H1 (cell line): ENCODE results near the gene OOSP2. TPM values are rescaled to one million over a fixed set of nuclear protein-coding genes. Genes with fewer than 3 reads are reported as not detected.

Experiments
- ATF2 ChIP-seq: IDR thresholded peaks from 2 replicates; pipeline ENCODE4 v1.6.1; 2012; ENCODE audit warnings: low read length, inconsistent platforms
- CEBPB ChIP-seq: IDR thresholded peaks from 2 replicates; pipeline ENCODE4 v1.6.1; 2012; ENCODE audit warnings: low read depth, low read length
- CTBP2 ChIP-seq: IDR thresholded peaks from 2 replicates; pipeline ENCODE4 v1.7.0; 2011; ENCODE audit warnings: borderline replicate concordance, mild to moderate bottlenecking, moderate library complexity, mixed read lengths, low read length; ENCODE audit not compliant: insufficient read depth, insufficient read length
- EZH2 ChIP-seq: fragments of 200-600 bp; sonication (generic); IDR thresholded peaks from 2 replicates; pipeline ENCODE4 v1.7.1; 2012; ENCODE audit warnings: low read depth, mild to moderate bottlenecking, moderate library complexity, low read length, inconsistent platforms; ENCODE audit not compliant: severe bottlenecking
- JUND ChIP-seq: IDR thresholded peaks from 2 replicates; pipeline ENCODE4 v1.6.1; 2011; ENCODE audit warnings: mild to moderate bottlenecking, improper control_type of control experiment, low read length
- MAX ChIP-seq: IDR thresholded peaks from 2 replicates; pipeline ENCODE4 v1.6.1; 2012; ENCODE audit warnings: inconsistent platforms
- POLR2A ChIP-seq, 2 experiments: IDR thresholded peaks; 1 replicate in 1 of 2; 2 replicates in 1 of 2; pipeline ENCODE4 v1.6.1; 2011; ENCODE audit warnings: low read depth in 2 of 2, low read length in 2 of 2, mild to moderate bottlenecking in 2 of 2; ENCODE audit errors: control extremely low read depth in 1 of 2
- POLR2AphosphoS5 ChIP-seq: IDR thresholded peaks from 2 replicates; pipeline ENCODE4 v1.6.1; 2011; ENCODE audit warnings: low read depth, low read length
- SUZ12 ChIP-seq: fragments of 200-600 bp; sonication (generic); IDR thresholded peaks from 2 replicates; pipeline ENCODE4 v1.6.1; 2012; ENCODE audit warnings: mild to moderate bottlenecking, inconsistent platforms, low read length, moderate library complexity, mixed read lengths
- polyA plus RNA-seq, 7 experiments: library from polyadenylated mRNA; depleted of rRNA in 3 of 7; stranded (reverse) in 5 of 7; unstranded in 2 of 7; fragments of >200 nt in 5 of 7; fragments of 200-250 nt in 2 of 7; gene quantifications; 1 replicate in 5 of 7; 2 replicates in 1 of 7; 4 replicates in 1 of 7; pipeline versions ENCODE4 v1.2.1 to v1.2.3, GENCODE V29; 2011 to 2013; ENCODE audit warnings: missing spikeins in 2 of 7, mixed read lengths in 2 of 7
- total RNA-seq: library from RNA; stranded (reverse); fragmentation: NEBNext Ultra II Directional; extraction: Animal tissue kit (Norgen Biotek cat#: 25700); gene quantifications from 2 replicates; pipeline ENCODE4 v1.2.1, GENCODE V29; 2021

Gene OOSP2
- total and polyA plus RNA-seq, 2 of the 8 experiments (the other 6 are each of a cell fraction or from before 2014, with no cell fraction given): not detected

GRCh38 chr11:60056349-60056969, 16.2 kb downstream of the OOSP2 start, which contains the start of gene MS4A3 (continued):
- TF ChIP-seq EZH2 (no peak), CTBP2 (no peak), CEBPB (no peak), SUZ12 (no peak), POLR2AphosphoS5 (no peak), MAX (no peak), JUND (no peak), POLR2A (IDR thresholded peaks at IDR 0.05; ENCODE audit: control extremely low read depth in 1 of 2, low read depth in 2 of 2, low read length in 2 of 2) (no peak), ATF2 (no peak)
